GM18870 (cell line): ENCODE measurements around the gene PPFIBP1.
A peak's percentile ranks its signal among the peaks of the same experiment; 100 is the strongest.

Source experiments
- ATAC-seq: cut with Tn5 transposase; IDR thresholded peaks from one replicate; pipeline ENCODE4 v1.9.1; 2021; ENCODE audit warnings: moderate library complexity; ENCODE audit not compliant: unreplicated experiment

PPFIBP1 gene

DNA sequence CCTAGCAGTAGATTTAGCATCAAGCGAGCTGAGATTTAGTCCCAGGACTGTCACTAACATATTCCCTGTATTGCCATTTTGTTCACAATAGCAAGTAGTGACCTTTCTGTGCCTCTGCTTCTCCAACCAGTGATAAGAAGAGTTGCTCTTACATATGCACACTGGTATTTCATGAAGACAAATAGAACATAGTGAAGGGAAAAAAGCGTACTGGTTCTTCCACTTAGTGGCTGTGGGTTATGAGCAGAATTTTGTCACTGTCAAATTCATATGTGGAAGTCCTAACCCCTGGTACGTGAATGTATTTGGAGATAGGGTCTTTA is 12.3 kb upstream of the PPFIBP1 start:
- no peak for ATAC-seq

DNA sequence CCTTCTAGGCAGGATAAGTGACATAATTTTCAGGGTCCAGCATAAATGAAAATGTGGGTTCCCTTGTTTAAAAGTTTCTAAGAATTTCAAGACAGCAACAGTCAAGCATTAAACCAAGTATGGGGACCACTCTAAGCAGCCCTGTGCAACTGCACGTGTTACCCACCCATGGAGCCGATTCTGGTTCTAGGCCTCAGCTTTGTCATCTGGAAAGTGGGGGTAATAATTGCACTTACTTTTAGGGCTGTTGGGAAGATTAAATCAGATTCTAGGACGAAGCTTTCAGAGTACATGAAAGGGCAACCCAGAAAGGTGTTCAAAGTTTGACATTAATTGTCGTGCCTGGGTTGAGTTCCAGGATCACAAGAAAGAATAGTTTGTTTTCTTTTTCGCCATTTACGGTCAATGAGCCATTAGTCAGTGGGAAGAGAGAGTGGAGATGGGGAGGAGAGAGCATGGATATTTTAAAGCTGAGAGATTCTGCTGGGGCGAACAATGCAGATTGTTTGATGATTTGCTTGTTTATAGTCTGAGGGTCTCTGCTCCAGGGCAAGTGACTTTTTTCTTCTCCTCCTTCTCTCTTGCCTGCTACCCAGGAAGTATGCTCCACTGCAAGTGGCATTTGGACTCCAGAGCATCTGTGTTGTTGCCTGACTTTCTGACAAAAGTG is 10.7 kb upstream of the PPFIBP1 start:
- no peak for ATAC-seq

DNA sequence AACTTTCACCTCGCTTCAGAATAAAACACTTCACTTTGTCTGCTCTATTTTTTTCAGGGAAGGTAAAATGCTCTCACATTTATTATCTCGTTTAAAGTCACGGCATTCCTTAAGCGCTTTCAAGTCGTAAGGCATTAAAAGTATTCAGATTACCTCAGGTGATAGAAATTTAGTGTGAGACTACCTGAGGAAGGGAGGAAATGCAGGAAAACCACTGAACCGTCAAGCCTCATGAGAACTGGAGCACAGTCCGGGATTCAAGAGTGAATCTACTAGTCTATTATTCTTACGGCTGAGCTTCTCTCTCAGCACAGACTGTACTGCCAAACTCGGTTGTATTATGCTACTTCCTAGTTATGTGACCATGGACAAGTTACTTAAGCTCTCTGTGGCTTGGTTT is 8.3 kb upstream of the PPFIBP1 start:
- no peak for ATAC-seq

- ATAC-seq = no peak
Measured at GRCh38 chr12:27516625-27517024, 7.4 kb upstream of the PPFIBP1 start.

DNA sequence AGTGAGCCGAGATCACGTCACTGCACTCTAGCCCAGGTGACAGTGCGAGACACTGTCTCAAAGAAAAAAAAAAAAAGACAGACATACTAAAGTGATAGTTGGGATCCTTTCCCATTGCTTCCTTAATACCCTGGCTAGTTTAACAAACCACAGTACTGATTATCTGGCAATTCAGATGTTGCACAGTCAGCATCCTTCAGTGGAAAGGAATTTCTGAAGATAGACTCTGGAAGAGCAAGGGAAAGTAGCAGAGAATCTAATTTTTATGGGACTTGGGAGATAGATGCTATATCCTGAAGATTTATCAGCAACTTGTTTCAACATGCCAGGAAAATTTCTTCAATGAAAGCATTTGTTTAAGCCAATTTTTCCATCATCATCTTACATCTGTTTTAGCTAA is 6.5 kb upstream of the PPFIBP1 start:
- ATAC-seq = no peak

DNA sequence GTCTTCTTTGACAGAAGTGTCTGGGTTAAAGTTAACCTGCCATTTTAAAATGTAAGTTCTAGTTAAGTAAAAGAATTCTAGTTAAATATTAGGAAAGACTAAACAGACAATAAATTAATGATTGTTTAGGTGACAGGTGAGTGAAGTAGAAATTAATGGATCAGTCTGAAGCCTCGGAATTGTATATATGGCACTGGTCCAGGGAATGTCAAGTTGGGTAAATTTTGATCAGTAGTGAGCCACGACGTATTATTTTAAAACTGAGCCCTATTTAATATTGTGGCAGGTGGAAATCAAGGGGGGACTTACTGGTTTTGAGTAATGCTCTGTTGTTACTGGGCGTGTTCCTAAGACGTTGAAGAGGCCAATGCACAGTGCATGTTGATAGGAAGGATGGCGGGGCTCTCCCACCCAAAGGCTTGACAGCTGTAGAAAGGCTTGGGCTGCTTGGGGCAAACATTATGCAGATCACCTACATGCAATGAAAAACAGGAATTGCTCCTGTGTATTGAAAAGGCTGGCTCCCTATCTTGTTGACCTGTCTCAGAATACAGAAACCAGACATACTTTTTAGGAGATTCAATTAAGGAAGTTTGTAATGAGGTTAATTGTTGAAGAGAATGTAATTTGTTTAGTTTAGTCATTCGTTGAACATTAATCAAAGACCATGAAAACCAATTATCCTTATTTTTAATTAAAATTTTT is 5.9 kb upstream of the PPFIBP1 start:
- ATAC-seq = no peak

GRCh38 chr12:27521066-27521465 is 2.9 kb upstream of the PPFIBP1 start:
- ATAC-seq = no peak

DNA sequence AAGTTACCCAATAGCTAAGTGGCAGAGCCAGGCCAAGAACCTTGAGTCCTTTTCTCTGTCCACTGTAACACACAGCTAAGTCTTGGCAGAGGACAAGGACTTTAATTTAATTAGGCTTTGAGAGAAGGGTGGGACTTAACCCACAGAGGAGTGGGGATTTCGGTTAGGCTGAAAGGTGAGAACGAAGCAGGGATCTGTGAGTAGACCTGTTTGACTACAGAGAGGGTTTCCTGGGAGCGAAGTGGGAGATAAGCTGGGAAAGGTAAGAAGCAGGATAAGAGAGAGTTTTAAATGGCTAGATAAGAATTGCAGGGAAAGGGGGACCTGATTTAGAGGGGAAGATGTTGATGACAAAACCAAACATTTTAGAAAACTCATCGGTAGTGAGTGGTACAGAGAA is 2.0 kb upstream of the PPFIBP1 start:
- ATAC-seq = no peak

GRCh38 chr12:27523305-27523641 is 733 bp upstream of the PPFIBP1 start:
- ATAC-seq = peak; percentile 16

- no peak for ATAC-seq
Measured at GRCh38 chr12:27524494-27524835, 459 bp downstream of the PPFIBP1 start.

- no peak for ATAC-seq
Measured at GRCh38 chr12:27524839-27525753, 1.1 kb downstream of the PPFIBP1 start.

- ATAC-seq = no peak
Measured at GRCh38 chr12:27527512-27527911, 3.5 kb downstream of the PPFIBP1 start.

GRCh38 chr12:27528788-27529187 is 4.8 kb downstream of the PPFIBP1 start:
- ATAC-seq = no peak

DNA sequence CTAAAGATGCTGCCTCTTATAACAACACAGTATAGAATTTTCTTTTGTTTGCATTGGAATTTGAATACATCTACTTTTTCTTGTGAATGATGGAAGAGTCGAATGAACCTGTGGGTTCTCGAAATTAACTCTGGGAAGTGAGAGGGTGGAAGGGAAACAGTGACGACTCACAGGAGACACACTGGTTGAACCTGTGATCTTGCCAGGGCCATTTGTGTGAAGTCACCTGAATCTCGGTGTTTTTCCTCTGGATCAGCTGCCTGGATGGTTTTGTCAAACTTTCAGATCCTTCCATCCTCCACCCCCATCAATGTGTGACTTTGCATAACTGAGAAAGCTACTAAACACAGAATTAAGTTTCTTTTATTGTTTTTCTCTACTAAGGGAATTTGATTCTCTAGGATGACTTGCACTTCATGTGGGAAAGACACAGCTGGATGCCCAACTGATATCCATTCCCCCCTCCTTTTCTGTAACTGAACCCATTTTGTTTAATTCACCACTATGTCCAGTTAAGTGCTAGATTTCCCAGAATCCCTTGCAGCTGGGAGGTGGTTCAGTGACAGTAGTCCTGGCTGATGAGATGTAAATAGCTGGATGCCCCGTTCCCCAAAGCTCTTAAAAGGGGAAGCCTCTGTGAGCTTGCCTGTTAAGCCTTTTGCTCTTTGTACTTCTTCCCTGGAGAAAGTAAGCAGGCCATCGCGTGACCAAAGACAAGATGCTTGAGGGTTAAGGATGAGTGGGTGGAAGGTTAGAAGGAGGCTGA is 6.3 kb downstream of the PPFIBP1 start:
- no peak for ATAC-seq

DNA sequence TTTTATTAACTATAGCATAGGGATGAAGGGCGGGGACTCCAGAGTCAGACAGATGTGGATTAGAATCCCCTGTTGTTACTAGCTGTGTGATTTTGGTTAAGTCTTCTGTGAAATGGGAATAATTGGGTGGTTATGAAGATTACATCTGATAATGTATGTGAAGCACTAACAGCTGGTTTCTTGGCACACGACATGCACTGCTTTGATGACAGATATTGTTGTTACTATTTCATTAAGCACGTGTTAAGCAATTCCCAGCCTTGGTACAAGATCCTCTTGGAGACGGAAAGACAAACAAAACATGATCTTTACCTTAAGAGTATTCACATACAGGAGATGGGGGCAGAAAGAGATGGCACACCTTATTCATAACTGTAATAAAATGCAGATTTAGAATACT is 7.9 kb downstream of the PPFIBP1 start:
- no peak for ATAC-seq

DNA sequence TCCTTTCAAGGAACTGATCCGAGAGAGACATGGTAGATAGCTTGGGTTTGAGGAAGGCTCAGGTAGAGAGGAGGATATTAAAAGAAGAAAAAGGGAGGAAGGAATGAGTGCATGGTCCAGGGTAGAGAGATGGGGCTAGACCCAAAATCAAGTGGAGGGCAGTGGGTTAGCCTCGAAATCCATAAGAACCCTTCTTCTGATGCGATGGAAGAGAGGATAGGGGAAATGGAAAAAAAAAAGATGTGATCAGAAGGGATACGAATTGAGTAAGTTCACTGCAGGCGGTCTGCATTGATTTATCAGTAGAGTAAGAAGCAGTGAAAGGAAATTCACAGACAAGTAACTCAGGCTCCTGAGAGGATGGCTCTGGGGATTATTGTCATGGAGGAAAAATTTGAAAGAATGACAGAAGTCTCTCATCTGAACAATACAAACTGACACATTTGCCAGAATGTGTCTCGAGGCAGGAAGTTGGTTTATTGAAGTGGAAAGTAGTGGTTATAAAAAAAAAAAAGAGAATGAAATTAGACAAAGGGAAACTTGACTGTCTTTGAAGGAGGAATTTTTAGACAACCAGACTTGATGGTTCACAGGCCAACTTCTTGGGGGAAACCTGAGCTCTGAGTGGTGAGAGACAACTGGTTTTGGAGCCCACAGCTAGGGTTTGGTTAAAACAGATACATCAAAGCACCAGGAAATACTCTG is 10.2 kb downstream of the PPFIBP1 start:
- ATAC-seq = peak; percentile 54

- ATAC-seq = no peak
Measured at GRCh38 chr12:27534765-27535161, 10.8 kb downstream of the PPFIBP1 start.

GRCh38 chr12:27535318-27535717 is 11.3 kb downstream of the PPFIBP1 start:
- ATAC-seq = no peak

DNA sequence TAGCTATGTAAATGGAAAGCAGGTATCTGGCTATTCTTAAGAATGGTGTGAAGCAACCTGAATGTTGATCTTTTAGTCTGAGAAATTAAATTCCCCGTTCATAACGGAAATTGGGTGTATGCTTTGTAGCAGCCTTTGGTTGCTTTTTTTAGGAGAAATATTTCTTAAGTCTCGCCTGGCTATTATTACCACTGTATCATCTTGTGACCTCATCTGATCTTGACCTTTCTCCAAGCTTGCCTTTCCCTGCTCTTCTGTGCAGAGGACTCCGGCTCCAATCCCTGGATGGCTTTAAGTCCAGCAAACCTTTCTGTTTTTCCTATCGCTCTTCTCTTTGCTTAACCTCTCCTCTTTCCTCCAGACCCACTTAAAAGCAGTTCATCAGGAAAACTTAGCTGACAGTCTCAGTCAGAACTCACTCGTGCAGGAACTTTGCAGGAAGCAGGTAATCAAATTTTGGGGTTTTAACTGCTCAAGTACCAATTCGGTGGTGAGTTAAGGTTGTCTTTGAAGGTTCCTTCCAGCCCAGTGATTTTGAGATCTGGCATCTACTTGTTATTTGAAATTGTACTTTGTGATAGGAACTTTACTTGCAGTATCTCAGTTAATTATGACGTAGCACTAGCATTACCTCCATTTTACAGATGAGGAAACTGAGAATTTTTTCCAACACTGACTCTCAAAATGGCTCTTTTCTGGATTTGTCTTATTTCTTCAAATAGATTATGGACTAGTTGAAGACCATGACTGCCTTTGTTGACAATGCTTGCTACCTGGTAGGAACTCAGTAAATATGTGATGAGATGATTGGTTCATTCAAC is 14.1 kb downstream of the PPFIBP1 start:
- ATAC-seq = no peak

DNA sequence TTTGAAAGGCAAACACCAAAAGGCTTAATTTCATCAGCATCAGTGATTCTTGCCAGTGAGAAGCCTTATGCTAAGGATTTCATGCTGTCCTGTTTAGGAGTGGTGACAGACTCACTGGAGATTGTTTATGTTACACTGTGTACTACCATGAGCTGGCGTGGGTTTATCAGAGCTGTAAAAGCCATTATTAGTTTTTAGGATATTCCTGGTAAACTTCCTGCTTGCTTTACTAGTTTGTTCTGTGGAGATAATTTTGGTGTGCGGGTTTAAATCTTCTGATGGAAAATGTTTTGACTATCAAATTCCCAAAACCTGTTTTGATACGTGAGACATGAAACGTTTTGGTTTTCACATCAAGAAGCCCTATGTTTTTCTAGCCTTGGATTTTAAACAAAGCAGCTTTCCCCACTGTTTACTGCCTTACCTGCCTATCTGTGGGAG is 15.2 kb downstream of the PPFIBP1 start:
- no peak for ATAC-seq
